GM12878 (cell line): ENCODE results near the gene PEAR1. TPM values are rescaled to one million over a fixed set of nuclear protein-coding genes. Genes with fewer than 3 reads are reported as not detected.

Experiments used
- CTCF ChIP-seq, 3 experiments: IDR thresholded peaks in 2 of 3; conservative IDR thresholded peaks in 1 of 3; 2 replicates each; pipeline ENCODE4 v1.5.1; 2011; ENCODE audit warnings: low read depth in 3 of 3, low read length in 3 of 3, mild to moderate bottlenecking in 3 of 3, control low read depth in 2 of 3, moderate library complexity in 2 of 3, inconsistent platforms in 1 of 3, mixed read lengths in 1 of 3; ENCODE audit not compliant: control insufficient read depth in 2 of 3, insufficient read depth in 1 of 3; ENCODE audit errors: extremely low read depth in 1 of 3
- ZBTB40 ChIP-seq: fragments of 450-650 bp; IDR thresholded peaks from 2 replicates; pipeline ENCODE4 v1.6.1; 2016; ENCODE audit warnings: mild to moderate bottlenecking, moderate library complexity, borderline replicate concordance
- ZNF592 ChIP-seq: fragments of 450-650 bp; IDR thresholded peaks from 2 replicates; pipeline ENCODE4 v1.6.1; 2017; ENCODE audit warnings: mild to moderate bottlenecking, moderate library complexity
- polyA plus RNA-seq, 11 experiments: library from polyadenylated mRNA; depleted of rRNA in 4 of 11; unstranded in 6 of 11; stranded (reverse) in 5 of 11; fragments of >200 nt; fragmentation: Nextera tagmentation in 4 of 11; fragmentation: Illumina TruSeq in 1 of 11; extraction: Ambion mirVana in 4 of 11; extraction: Trizol in 1 of 11; gene quantifications; 1 replicate in 1 of 11; 2 replicates in 10 of 11; pipeline versions ENCODE4 v1.2.1 to v1.2.3, GENCODE V29; 2011 to 2016; ENCODE audit warnings: inconsistent platforms in 2 of 11, missing spikeins in 2 of 11, low read depth in 1 of 11
- total RNA-seq, 4 experiments: library from RNA; depleted of rRNA in 3 of 4; stranded (reverse); fragments of >200 nt in 3 of 4; fragmentation: Illumina TruSeq in 1 of 4; extraction: Trizol in 1 of 4; gene quantifications; 2 replicates each; pipeline versions ENCODE4 v1.2.1 to v1.2.3, GENCODE V29; 2013 to 2021

Gene PEAR1
- total and polyA plus RNA-seq, 10 of the 15 experiments (the other 5 are each of a cell fraction or from before 2014, with no cell fraction given) = not detected

- TF ChIP-seq ZBTB40 = no peak
- peak; percentile 53 to 76 (median 66) for TF ChIP-seq CTCF (IDR thresholded peaks at IDR 0.05 in 2 of 3, conservative IDR thresholded peaks at IDR 0.05 in 1 of 3; ENCODE audit: control insufficient read depth in 2 of 3, extremely low read depth in 1 of 3, insufficient read depth in 1 of 3, low read depth in 3 of 3, low read length in 3 of 3)
- TF ChIP-seq ZNF592 = no peak
Measured at GRCh38 chr1:156927215-156928042, 33.9 kb downstream of the PEAR1 start (continued).
